Keratinocyte (primary cell): Measurements from ENCODE around the gene PPP1R36. TPM values are rescaled to one million over a fixed set of nuclear protein-coding genes. Genes with fewer than 3 reads are reported as not detected.

Experiments
- DNase-seq: peaks from one replicate; pipeline ENCODE4 v3.0.0-alpha.2; 2011; ENCODE audit warnings: low read depth, missing footprints, low spot score
- FAIRE-seq: peaks from 2 replicates; lab custom pipeline; 2011; peaks lifted over from hg19 to GRCh38; lab: Jason Lieb, UNC
- H2AFZ ChIP-seq: 2 replicates; pipeline ENCODE4 v1.6.0; 2012; ENCODE audit warnings: low read length, control low read depth, inconsistent platforms; ENCODE audit not compliant: control insufficient read depth
- H3K27ac ChIP-seq: 2 replicates; pipeline ENCODE4 v1.5.1; 2011; ENCODE audit warnings: low read length; ENCODE audit not compliant: control insufficient read depth, insufficient read depth
- H3K27me3 ChIP-seq: 3 replicates; pipeline ENCODE4 v1.6.0; 2011; ENCODE audit warnings: low read length; ENCODE audit not compliant: control insufficient read depth, insufficient read depth; ENCODE audit errors: extremely low read depth
- H3K36me3 ChIP-seq, 2 experiments: 2 replicates in 1 of 2; 3 replicates in 1 of 2; pipeline ENCODE4 v1.5.1; 2011; ENCODE audit warnings: low read length in 2 of 2, mild to moderate bottlenecking in 1 of 2; ENCODE audit not compliant: control insufficient read depth in 2 of 2, insufficient read depth in 2 of 2; ENCODE audit errors: extremely low read depth in 1 of 2
- H3K4me1 ChIP-seq: 3 replicates; pipeline ENCODE4 v1.5.1; 2011; ENCODE audit warnings: low read length; ENCODE audit not compliant: control insufficient read depth, insufficient read depth; ENCODE audit errors: extremely low read depth
- H3K4me2 ChIP-seq: 3 replicates; pipeline ENCODE4 v1.6.0; 2011; ENCODE audit warnings: low read depth, low read length; ENCODE audit not compliant: control insufficient read depth, insufficient read depth; ENCODE audit errors: extremely low read depth
- H3K4me3 ChIP-seq, 3 experiments: fragments of 200-600 bp in 1 of 3; sonication (generic) in 1 of 3; 2 replicates in 2 of 3; 3 replicates in 1 of 3; pipeline ENCODE4 v1.5.1; 2011 to 2016; ENCODE audit warnings: low read length in 3 of 3, mild to moderate bottlenecking in 3 of 3, control low read depth in 2 of 3, inconsistent platforms in 1 of 3, low read depth in 1 of 3, mixed read lengths in 1 of 3, mixed run types in 1 of 3, moderate library complexity in 1 of 3; ENCODE audit not compliant: control insufficient read depth in 2 of 3, insufficient read depth in 2 of 3; ENCODE audit errors: extremely low read depth in 1 of 3
- H3K79me2 ChIP-seq: 2 replicates; pipeline ENCODE4 v1.6.0; 2012; ENCODE audit warnings: low read length; ENCODE audit not compliant: control insufficient read depth, insufficient read depth
- H3K9ac ChIP-seq: 3 replicates; pipeline ENCODE4 v1.6.0; 2011; ENCODE audit warnings: low read length; ENCODE audit not compliant: control insufficient read depth, insufficient read depth; ENCODE audit errors: extremely low read depth
- H3K9me1 ChIP-seq: 3 replicates; pipeline ENCODE4 v1.6.0; 2011; ENCODE audit warnings: low read length; ENCODE audit not compliant: control insufficient read depth, insufficient read depth; ENCODE audit errors: extremely low read depth
- H3K9me3 ChIP-seq: 2 replicates; pipeline ENCODE4 v1.5.1; 2012; ENCODE audit warnings: low read depth, low read length; ENCODE audit not compliant: control insufficient read depth
- H4K20me1 ChIP-seq: 3 replicates; pipeline ENCODE4 v1.6.0; 2011; ENCODE audit warnings: low read length; ENCODE audit not compliant: control insufficient read depth, insufficient read depth; ENCODE audit errors: extremely low read depth
- CTCF ChIP-seq, 3 experiments: IDR thresholded peaks in 1 of 3; conservative IDR thresholded peaks in 1 of 3; optimal IDR thresholded peaks in 1 of 3; 2 replicates in 2 of 3; 3 replicates in 1 of 3; pipeline versions ENCODE3 to v1.5.1; 2011; ENCODE audit warnings: low read length in 3 of 3, mild to moderate bottlenecking in 3 of 3, moderate library complexity in 2 of 3, control low read depth in 1 of 3, inconsistent platforms in 1 of 3; ENCODE audit not compliant: insufficient read depth in 2 of 3; ENCODE audit errors: extremely low read depth in 1 of 3
- EZH2 ChIP-seq: IDR thresholded peaks from one replicate; pipeline ENCODE4 v1.6.1; 2012; ENCODE audit warnings: inconsistent platforms, mild to moderate bottlenecking, low read length, moderate library complexity
- dilution Hi-C: fragments of 300-500 bp; cut with MboI; formaldehyde crosslinking; loops from one replicate; pipeline ENCODE4 v1.7.0; 2020; ENCODE audit warnings: low sequenced_read_pairs; ENCODE audit not compliant: extremely low pct_ligation_motif_present
- polyA plus RNA-seq, 5 experiments: library from polyadenylated mRNA; depleted of rRNA in 3 of 5; stranded (reverse) in 3 of 5; stranded (forward) in 1 of 5; unstranded in 1 of 5; fragments of >200 nt; gene quantifications; 1 replicate in 1 of 5; 2 replicates in 3 of 5; 3 replicates in 1 of 5; pipeline versions ENCODE4 v1.2.1 to v1.2.3, GENCODE V29; 2011 to 2012; ENCODE audit warnings: missing spikeins in 2 of 5, low read depth in 1 of 5, low replicate concordance in 1 of 5

PPP1R36 gene
- polyA plus RNA-seq, 1 donor (not counting 4 experiments of a cell fraction or from before 2014, with no cell fraction given) = 0.81 TPM

- Histone ChIP-seq H4K20me1 (peaks cover 14% of the 10 kb centered on the region), H3K9me1 (peaks cover 3% of the 10 kb centered on the region), H3K9me3 (no peaks in the 10 kb centered on the region), H3K27me3 (no peaks in the 10 kb centered on the region), H3K27ac (peak overlapping the region; percentile 85), H3K4me3 (peak overlapping the region; percentile 66 to 88 (median 66)), H3K4me1 (peaks cover 59% of the 10 kb centered on the region), H2AFZ (no peak overlapping the region), H3K4me2 (peak overlapping the region; percentile 83), H3K9ac (peak overlapping the region; percentile 62), H3K36me3 (peaks cover 0 to 4% of the 10 kb centered on the region in 2 experiments), H3K79me2 (peaks cover 71% of the 10 kb centered on the region)
- no peak for DNase-seq
- TF ChIP-seq EZH2 (no peak), CTCF (optimal IDR thresholded peaks at IDR 0.05 in 1 of 3, IDR thresholded peaks at IDR 0.05 in 1 of 3, conservative IDR thresholded peaks at IDR 0.05 in 1 of 3; ENCODE audit: extremely low read depth in 1 of 3, insufficient read depth in 2 of 3, low read length in 3 of 3) (no peak)
- FAIRE-seq = no peak
- dilution Hi-C loops = no loop called here
These were observed 43.0 kb upstream of the PPP1R36 start for GRCh38 chr14:64506721-64507120.

DNA sequence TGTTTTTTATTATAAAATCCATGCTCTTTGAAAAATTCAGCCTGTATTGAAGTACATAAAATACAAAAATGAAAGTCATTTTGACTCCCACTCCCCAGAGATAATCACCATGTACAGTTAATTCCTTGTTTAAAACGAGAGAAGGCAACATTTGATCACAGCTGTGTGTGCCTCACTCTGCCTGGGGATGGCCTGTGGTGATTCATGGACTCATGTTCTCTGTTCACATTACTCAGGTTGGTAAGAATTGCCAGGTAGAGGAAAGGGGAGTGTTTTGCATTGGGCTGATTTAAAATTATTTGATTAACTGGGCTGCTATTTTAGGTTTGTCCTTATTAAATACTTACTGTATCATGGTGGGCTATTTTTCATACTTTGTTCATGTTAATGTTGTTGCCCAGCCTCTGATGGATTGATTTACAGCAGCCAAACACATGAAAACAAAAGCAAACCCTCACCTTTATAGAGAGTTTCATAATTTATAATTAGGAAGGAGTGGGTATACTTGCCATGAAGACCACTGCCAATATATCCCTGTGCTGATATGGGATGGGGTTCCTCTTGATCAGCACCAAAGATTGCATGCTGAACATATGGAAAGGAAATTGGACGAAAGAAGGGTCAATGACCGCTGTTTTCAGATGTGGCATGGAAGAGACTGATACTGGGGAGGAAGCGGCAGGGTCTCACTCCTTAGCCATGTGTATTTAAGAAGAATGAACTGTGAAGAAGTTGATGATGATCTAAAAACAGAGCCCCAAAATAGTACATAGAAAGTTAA is 42.2 kb upstream of the PPP1R36 start:
- TF ChIP-seq CTCF (optimal IDR thresholded peaks at IDR 0.05 in 1 of 3, IDR thresholded peaks at IDR 0.05 in 1 of 3, conservative IDR thresholded peaks at IDR 0.05 in 1 of 3; ENCODE audit: extremely low read depth in 1 of 3, insufficient read depth in 2 of 3, low read length in 3 of 3) (peak in 1 of 3 experiments; percentile 14), EZH2 (no peak)
- H3K9me3 ChIP-seq = no peaks in the 10 kb centered on the region
- no peak for DNase-seq
- peaks cover 73% of the 10 kb centered on the region for H3K79me2 ChIP-seq
- H3K27me3 ChIP-seq = no peaks in the 10 kb centered on the region
- H3K9me1 ChIP-seq = peaks cover 3% of the 10 kb centered on the region
- peaks cover 51% of the 10 kb centered on the region for H3K4me1 ChIP-seq
- H3K4me2 ChIP-seq = peak overlapping the region; percentile 83
- peaks cover 0 to 3% of the 10 kb centered on the region in 2 experiments for H3K36me3 ChIP-seq
- H4K20me1 ChIP-seq = peaks cover 16% of the 10 kb centered on the region
- H3K9ac ChIP-seq = peak overlapping the region; percentile 62
- dilution Hi-C loops = no loop called here
- peak overlapping the region; percentile 85 for H3K27ac ChIP-seq
- peak overlapping the region; percentile 4 to 88 (median 29) for H3K4me3 ChIP-seq
- peak; percentile 81 for FAIRE-seq
- H2AFZ ChIP-seq = no peak overlapping the region
